Progenitor cell of endocrine pancreas (in vitro differentiated cells): ENCODE measurements around the gene ALOX5. TPM values are rescaled to one million over a fixed set of nuclear protein-coding genes. Genes with fewer than 3 reads are reported as not detected.

Experiments
- DNase-seq: peaks from one replicate; pipeline ENCODE4 v3.0.0; 2021; ENCODE audit warnings: low spot score; ENCODE audit not compliant: unreplicated experiment
- H3K27ac Mint-ChIP-seq: 2 replicates; pipeline ENCODE4 v1.8.0; 2021; ENCODE audit warnings: mild to moderate bottlenecking, moderate library complexity, mixed read lengths
- H3K27me3 Mint-ChIP-seq: 2 replicates; pipeline ENCODE4 v1.8.0; 2021; ENCODE audit warnings: mixed read lengths
- H3K36me3 Mint-ChIP-seq: 2 replicates; pipeline ENCODE4 v1.8.0; 2022; ENCODE audit warnings: mixed read lengths; ENCODE audit not compliant: insufficient read depth
- H3K4me1 Mint-ChIP-seq: 2 replicates; pipeline ENCODE4 v1.8.0; 2021; ENCODE audit warnings: low read depth, mixed read lengths
- H3K4me3 Mint-ChIP-seq: 2 replicates; pipeline ENCODE4 v1.8.0; 2021; ENCODE audit warnings: low read depth, mild to moderate bottlenecking, moderate library complexity, mixed read lengths
- H3K9me3 Mint-ChIP-seq: 2 replicates; pipeline ENCODE4 v1.8.0; 2021; ENCODE audit warnings: low read depth, mixed read lengths
- CTCF ChIP-seq: fragments of 200-600 bp; sonication (generic); IDR thresholded peaks from one replicate; pipeline ENCODE4 v1.5.0; 2021; ENCODE audit warnings: antibody characterized with exemption, mild to moderate bottlenecking; ENCODE audit not compliant: unreplicated experiment
- total RNA-seq: library from RNA; stranded (reverse); gene quantifications from 2 replicates; pipeline ENCODE4 v1.2.1, GENCODE V29; 2021

ALOX5 gene
- total RNA-seq, 1 donor from 2014 or later = 1.9 TPM

GRCh38 chr10:45422866-45423659 lies 49.0 kb downstream of the ALOX5 start:
- Mint-ChIP-seq H3K27me3 (peaks cover 10% of the 10 kb centered on the region), H3K4me1 (peaks cover 5% of the 10 kb centered on the region), H3K4me3 (no peak overlapping the region), H3K36me3 (no peaks in the 10 kb centered on the region), H3K9me3 (no peaks in the 10 kb centered on the region), H3K27ac (no peak overlapping the region)
- DNase-seq = no peak
- no peak for TF ChIP-seq CTCF

- no peak for DNase-seq
- Mint-ChIP-seq H3K36me3 (no peaks in the 10 kb centered on the region), H3K27me3 (peaks cover 10% of the 10 kb centered on the region), H3K4me1 (peaks cover 5% of the 10 kb centered on the region), H3K4me3 (no peak overlapping the region), H3K27ac (no peak overlapping the region), H3K9me3 (no peaks in the 10 kb centered on the region)
- no peak for TF ChIP-seq CTCF
These were observed 50.0 kb downstream of the ALOX5 start for GRCh38 chr10:45423976-45424499.

GRCh38 chr10:45424668-45425404 lies 50.8 kb downstream of the ALOX5 start:
- DNase-seq = no peak
- Mint-ChIP-seq H3K4me3 (no peak overlapping the region), H3K4me1 (peaks cover 2% of the 10 kb centered on the region), H3K27me3 (peaks cover 10% of the 10 kb centered on the region), H3K27ac (no peak overlapping the region), H3K9me3 (no peaks in the 10 kb centered on the region), H3K36me3 (no peaks in the 10 kb centered on the region)
- no peak for TF ChIP-seq CTCF

GRCh38 chr10:45425621-45426563 lies 51.9 kb downstream of the ALOX5 start:
- Mint-ChIP-seq H3K27me3 (peaks cover 7% of the 10 kb centered on the region), H3K4me3 (no peak overlapping the region), H3K27ac (no peak overlapping the region), H3K36me3 (no peaks in the 10 kb centered on the region), H3K4me1 (no peaks in the 10 kb centered on the region), H3K9me3 (no peaks in the 10 kb centered on the region)
- no peak for TF ChIP-seq CTCF
- no peak for DNase-seq
